Activated CD4-positive, alpha-beta T cell treated with anti-CD3 and anti-CD28 coated beads, Interleukin-2, amount 50 U/mL, for 1 hour (primary cell): ENCODE measurements around the gene PTPRS.
"Not testable (repeated sequence)": the region's sequence is repeated elsewhere in the genome, so short reads cannot be mapped to it uniquely, and the experiment has no call there.

Source experiments
- DNase-seq: peaks from one replicate; pipeline ENCODE4 v3.0.0-alpha.2; 2020

The PTPRS gene

GRCh38 chr19:5331790-5332189, 8.8 kb downstream of the PTPRS start:
- no peak for DNase-seq

- no peak for DNase-seq
Observed at GRCh38 chr19:5330307-5330720, 10.3 kb downstream of the PTPRS start.

GRCh38 chr19:5329141-5329540, 11.5 kb downstream of the PTPRS start:
- DNase-seq, result no peak

- DNase-seq, result not testable (repeated sequence)
Observed at GRCh38 chr19:5328407-5328806, 12.2 kb downstream of the PTPRS start.

GRCh38 chr19:5326986-5327623, 13.5 kb downstream of the PTPRS start:
- no peak for DNase-seq

- no peak for DNase-seq
Observed at GRCh38 chr19:5326545-5326944, 14.1 kb downstream of the PTPRS start.

GRCh38 chr19:5324947-5325346, 15.7 kb downstream of the PTPRS start:
- DNase-seq, result no peak

- no peak for DNase-seq
Observed at GRCh38 chr19:5323475-5323811, 17.2 kb downstream of the PTPRS start.

GRCh38 chr19:5321851-5322681, 18.5 kb downstream of the PTPRS start:
- DNase-seq, result no peak

- DNase-seq, result no peak
Observed at GRCh38 chr19:5321066-5321642, 19.5 kb downstream of the PTPRS start.

- no peak for DNase-seq
Observed at GRCh38 chr19:5319516-5319915, 21.1 kb downstream of the PTPRS start.

- DNase-seq, result no peak
Observed at GRCh38 chr19:5318306-5318705, 22.3 kb downstream of the PTPRS start.

- no peak for DNase-seq
Observed at GRCh38 chr19:5317321-5317720, 23.3 kb downstream of the PTPRS start.

GRCh38 chr19:5316138-5316537, 24.5 kb downstream of the PTPRS start:
- no peak for DNase-seq

GRCh38 chr19:5314907-5315298, 25.7 kb downstream of the PTPRS start:
- DNase-seq, result no peak

- DNase-seq, result no peak
Observed at GRCh38 chr19:5314012-5314906, 26.4 kb downstream of the PTPRS start.

GRCh38 chr19:5313307-5313706, 27.3 kb downstream of the PTPRS start:
- no peak for DNase-seq

GRCh38 chr19:5312058-5312457, 28.6 kb downstream of the PTPRS start:
- DNase-seq, result no peak

- no peak for DNase-seq
Observed at GRCh38 chr19:5309438-5310204, 31.0 kb downstream of the PTPRS start.

- DNase-seq, result no peak
Observed at GRCh38 chr19:5308451-5309437, 31.9 kb downstream of the PTPRS start.

- no peak for DNase-seq
Observed at GRCh38 chr19:5307655-5308054, 33.0 kb downstream of the PTPRS start.
